Natural killer cell (primary cell): ENCODE results near the gene TTC23. TPM values are rescaled to one million over a fixed set of nuclear protein-coding genes. Genes with fewer than 3 reads are reported as not detected.
"Not testable (repeated sequence)": the region's sequence is repeated elsewhere in the genome, so short reads cannot be mapped to it uniquely, and the experiment has no call there.

Experiments used
- ATAC-seq, 3 donors: fragments of 150-1000 bp in 2 of 3; fragments of 200-7000 bp in 1 of 3; cut with Tn5 transposase; 1 replicate in 1 of 3; 2 replicates in 2 of 3; pipeline ENCODE4 v1.10.0; 2021; ENCODE audit warnings: mild to moderate bottlenecking in 2 of 3, moderate library complexity in 2 of 3
- DNase-seq, 2 donors: peaks; one replicate each; pipeline versions ENCODE4 v3.0.0 to v3.0.0-alpha.2; 2013 to 2021; ENCODE audit warnings: mixed read lengths in 1 of 2
- H3K27ac ChIP-seq: one replicate; pipeline ENCODE4 v1.5.1; 2013; ENCODE audit warnings: mild to moderate bottlenecking, low read length
- H3K27me3 ChIP-seq: one replicate; pipeline ENCODE4 v1.6.1; 2013; ENCODE audit warnings: low read length; ENCODE audit not compliant: control insufficient read depth, insufficient read depth
- H3K36me3 ChIP-seq: one replicate; pipeline ENCODE4 v1.6.1; 2013; ENCODE audit warnings: low read length; ENCODE audit not compliant: control insufficient read depth, insufficient read depth
- H3K4me1 ChIP-seq: one replicate; pipeline ENCODE4 v1.6.1; 2013; ENCODE audit warnings: low read length; ENCODE audit not compliant: control insufficient read depth, insufficient read depth
- H3K4me3 ChIP-seq: one replicate; pipeline ENCODE4 v1.5.1; 2013; ENCODE audit warnings: low read length
- H3K9me3 ChIP-seq: one replicate; pipeline ENCODE4 v1.6.1; 2013; ENCODE audit warnings: low read length; ENCODE audit not compliant: control insufficient read depth, insufficient read depth
- H3K27ac Mint-ChIP-seq, 2 donors: one replicate each; pipeline ENCODE4 v1.8.0; 2022; ENCODE audit warnings: mild to moderate bottlenecking in 2 of 2, mixed read lengths in 2 of 2, moderate library complexity in 1 of 2
- H3K27me3 Mint-ChIP-seq, 2 donors: one replicate each; pipeline ENCODE4 v1.8.0; 2022; ENCODE audit warnings: low read depth in 2 of 2, mixed read lengths in 2 of 2
- H3K36me3 Mint-ChIP-seq: one replicate; pipeline ENCODE4 v1.8.0; 2022; ENCODE audit warnings: mixed read lengths
- H3K4me1 Mint-ChIP-seq, 2 donors: one replicate each; pipeline ENCODE4 v1.8.0; 2022; ENCODE audit warnings: mixed read lengths in 2 of 2
- H3K4me3 Mint-ChIP-seq: one replicate; pipeline ENCODE4 v1.8.0; 2022; ENCODE audit warnings: mild to moderate bottlenecking, moderate library complexity, mixed read lengths
- H3K9me3 Mint-ChIP-seq, 2 donors: one replicate each; pipeline ENCODE4 v1.8.0; 2022; ENCODE audit warnings: mixed read lengths in 2 of 2
- WGBS: methylation state at CpG from one replicate; pipeline ENCODE4 v1.1.7; 2013; ENCODE audit warnings: missing lambda C conversion rate; ENCODE audit not compliant: insufficient coverage; 5-methylcytosine and 5-hydroxymethylcytosine counted together
- intact Hi-C: fragments of 100-400 bp; cut with micrococcal nuclease; formaldehyde crosslinking; loops from one replicate; pipeline ENCODE4 v1.14.2; 2022
- total RNA-seq, 4 donors: library from RNA; stranded (reverse); fragments of 120-200 nt in 1 of 4; gene quantifications; one replicate each; pipeline versions ENCODE4 v1.2.3 to v1.2.4, GENCODE V29; 2013 to 2022
- TF ChIP-seq, protein P1 (sequence below): fragments of 200-600 bp; IDR thresholded peaks from one replicate; pipeline ENCODE4 v1.8.0; 2022; ENCODE audit warnings: antibody characterized with exemption

TTC23 gene
- total RNA-seq, 3 donors from 2014 or later (not counting 1 experiment from before 2014, with no cell fraction given), result 0.75 to 1.1 (median 1.0) TPM

DNA sequence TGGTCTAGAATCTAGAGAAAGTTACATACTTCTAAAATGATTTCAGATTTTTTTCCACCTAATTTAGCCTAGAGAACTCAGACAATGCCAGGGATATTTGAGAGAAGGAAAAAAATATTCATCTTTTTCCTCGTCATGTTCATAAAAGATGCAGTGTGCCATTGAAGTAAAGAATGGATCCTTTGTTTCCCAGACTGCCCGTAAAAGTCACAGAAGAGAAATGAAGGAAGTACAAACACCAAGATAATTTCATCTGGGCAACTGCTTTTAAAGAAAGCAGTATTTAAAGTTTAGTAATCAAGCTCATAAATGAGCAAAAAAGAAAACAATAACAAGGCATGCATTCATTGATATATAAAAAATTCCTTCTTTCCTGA lies 47.2 kb downstream of the TTC23 start:
- no peaks in the 10 kb centered on the region for H3K36me3 ChIP-seq
- no peak for ATAC-seq

GRCh38 chr15:99201408-99202175 lies 47.8 kb downstream of the TTC23 start:
- no peaks in the 10 kb centered on the region for H3K9me3 ChIP-seq
- H3K4me3 ChIP-seq, result no peak overlapping the region
- DNase-seq (no peak), ATAC-seq (no peak)
- no peak overlapping the region for H3K27ac Mint-ChIP-seq
- intact Hi-C loops, result no loop called here
- TF ChIP-seq, protein P1, sequence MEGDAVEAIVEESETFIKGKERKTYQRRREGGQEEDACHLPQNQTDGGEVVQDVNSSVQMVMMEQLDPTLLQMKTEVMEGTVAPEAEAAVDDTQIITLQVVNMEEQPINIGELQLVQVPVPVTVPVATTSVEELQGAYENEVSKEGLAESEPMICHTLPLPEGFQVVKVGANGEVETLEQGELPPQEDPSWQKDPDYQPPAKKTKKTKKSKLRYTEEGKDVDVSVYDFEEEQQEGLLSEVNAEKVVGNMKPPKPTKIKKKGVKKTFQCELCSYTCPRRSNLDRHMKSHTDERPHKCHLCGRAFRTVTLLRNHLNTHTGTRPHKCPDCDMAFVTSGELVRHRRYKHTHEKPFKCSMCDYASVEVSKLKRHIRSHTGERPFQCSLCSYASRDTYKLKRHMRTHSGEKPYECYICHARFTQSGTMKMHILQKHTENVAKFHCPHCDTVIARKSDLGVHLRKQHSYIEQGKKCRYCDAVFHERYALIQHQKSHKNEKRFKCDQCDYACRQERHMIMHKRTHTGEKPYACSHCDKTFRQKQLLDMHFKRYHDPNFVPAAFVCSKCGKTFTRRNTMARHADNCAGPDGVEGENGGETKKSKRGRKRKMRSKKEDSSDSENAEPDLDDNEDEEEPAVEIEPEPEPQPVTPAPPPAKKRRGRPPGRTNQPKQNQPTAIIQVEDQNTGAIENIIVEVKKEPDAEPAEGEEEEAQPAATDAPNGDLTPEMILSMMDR, result no peak
- no peak overlapping the region for H3K4me3 Mint-ChIP-seq
- H3K27ac ChIP-seq, result no peak overlapping the region
- no peaks in the 10 kb centered on the region for H3K27me3 ChIP-seq
- H3K9me3 Mint-ChIP-seq, result no peaks in the 10 kb centered on the region
- H3K36me3 ChIP-seq, result no peaks in the 10 kb centered on the region
- H3K27me3 Mint-ChIP-seq, result peaks cover 7 to 15% of the 10 kb centered on the region in 2 donors
- no peaks in the 10 kb centered on the region for H3K4me1 Mint-ChIP-seq
- H3K36me3 Mint-ChIP-seq, result no peaks in the 10 kb centered on the region
- WGBS, result 92% methylated on average over 5 of the region's 6 CpGs
- no peaks in the 10 kb centered on the region for H3K4me1 ChIP-seq

More for the DNA sequence above, 47.2 kb downstream of the TTC23 start:
- no peak overlapping the region for H3K27ac Mint-ChIP-seq
- H3K27ac ChIP-seq, result no peak overlapping the region
- no peaks in the 10 kb centered on the region for H3K36me3 Mint-ChIP-seq
- H3K4me3 ChIP-seq, result no peak overlapping the region
- H3K9me3 ChIP-seq, result no peaks in the 10 kb centered on the region
- H3K4me1 ChIP-seq, result no peaks in the 10 kb centered on the region
- no peaks in the 10 kb centered on the region for H3K9me3 Mint-ChIP-seq
- no peak for DNase-seq
- H3K27me3 Mint-ChIP-seq, result peaks cover 7 to 15% of the 10 kb centered on the region in 2 donors
- TF ChIP-seq, protein P1, result no peak
- WGBS, result no CpG with 5 or more reads among the region's 2 CpGs
- no peaks in the 10 kb centered on the region for H3K4me1 Mint-ChIP-seq
- H3K4me3 Mint-ChIP-seq, result no peak overlapping the region
- no peaks in the 10 kb centered on the region for H3K27me3 ChIP-seq
- intact Hi-C loops, result no loop called here

DNA sequence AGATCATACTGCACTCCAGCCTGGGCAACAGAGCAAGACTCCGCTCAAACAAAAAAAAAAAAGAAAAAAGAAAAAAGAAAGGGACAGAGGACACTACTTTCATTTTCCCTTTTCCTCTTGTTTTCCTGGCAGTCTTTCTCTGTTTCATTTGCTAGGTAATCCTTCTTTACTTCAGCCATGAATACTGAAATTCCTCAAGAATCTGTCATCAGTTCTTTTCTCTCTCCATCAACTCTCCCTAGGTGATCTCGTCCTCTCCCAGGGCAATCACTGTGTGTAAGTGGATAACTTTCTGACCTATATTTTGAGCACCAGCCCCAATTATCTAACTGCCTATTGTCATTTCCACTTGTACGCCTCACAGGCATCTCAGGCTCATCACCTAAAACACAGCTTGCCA lies 51.5 kb downstream of the TTC23 start:
- Histone ChIP-seq H3K36me3 (no peaks in the 10 kb centered on the region), H3K4me3 (no peak overlapping the region), H3K9me3 (no peaks in the 10 kb centered on the region), H3K27me3 (no peaks in the 10 kb centered on the region), H3K4me1 (no peaks in the 10 kb centered on the region), H3K27ac (no peak overlapping the region)
- no peaks in the 10 kb centered on the region for H3K36me3 Mint-ChIP-seq
- H3K4me3 Mint-ChIP-seq, result no peak overlapping the region
- DNase-seq (no peak), ATAC-seq (no peak)
- no peak overlapping the region for H3K27ac Mint-ChIP-seq
- TF ChIP-seq, protein P1, result no peak
- intact Hi-C loops, result no loop called here
- no peaks in the 10 kb centered on the region for H3K4me1 Mint-ChIP-seq
- WGBS, result 96% methylated on average over 2 of the region's 3 CpGs
- peaks cover 0 to 7% of the 10 kb centered on the region in 2 donors for H3K27me3 Mint-ChIP-seq
- H3K9me3 Mint-ChIP-seq, result no peaks in the 10 kb centered on the region

GRCh38 chr15:99192181-99192580 lies 57.2 kb downstream of the TTC23 start:
- H3K36me3 ChIP-seq, H3K4me1 ChIP-seq, H3K27ac ChIP-seq, ATAC-seq, H3K4me3 Mint-ChIP-seq, H3K4me1 Mint-ChIP-seq, H3K27me3 ChIP-seq, H3K36me3 Mint-ChIP-seq, H3K9me3 ChIP-seq, intact Hi-C loops, H3K4me3 ChIP-seq, DNase-seq, H3K27ac Mint-ChIP-seq, H3K9me3 Mint-ChIP-seq: not testable (repeated sequence)
- peaks cover 9 to 26% of the 10 kb centered on the region in 2 donors for H3K27me3 Mint-ChIP-seq
- WGBS, result 100% methylated on average over 1 of the region's 1 CpG
